HL-60 (cell line): ENCODE results near the gene GSX2.

Experiments used
- CTCF ChIP-seq: IDR thresholded peaks from one replicate; pipeline ENCODE4 v1.5.1; 2011; ENCODE audit warnings: low read length, control low read depth, inconsistent platforms; ENCODE audit not compliant: insufficient read depth
- GABPA ChIP-seq: IDR thresholded peaks from 2 replicates; pipeline ENCODE4 v1.6.1; 2012; ENCODE audit warnings: low read depth
- POLR2AphosphoS5 ChIP-seq: IDR thresholded peaks from 2 replicates; pipeline ENCODE4 v1.6.1; 2012; ENCODE audit warnings: low read depth
- REST ChIP-seq: IDR thresholded peaks from 2 replicates; pipeline ENCODE4 v1.6.1; 2012; ENCODE audit warnings: low read depth; ENCODE audit not compliant: insufficient replicate concordance

- TF ChIP-seq CTCF (no peak), POLR2AphosphoS5 (no peak), GABPA (no peak), REST (no peak)
Observed at GRCh38 chr4:54098375-54098774, 1.6 kb upstream of the GSX2 start.
